Lower leg skin (tissue), 4 donors: Measurements from ENCODE around the gene STAMBPL1. TPM values are rescaled to one million over a fixed set of nuclear protein-coding genes. Genes with fewer than 3 reads are reported as not detected.

Source experiments
- DNase-seq, 2 donors: peaks; one replicate each; pipeline ENCODE4 v3.0.0-alpha.2; 2019; ENCODE audit warnings: low spot score in 2 of 2
- H3K4me3 ChIP-seq: fragments of 200-600 bp; sonication (generic); 2 replicates; pipeline ENCODE4 v1.5.1; 2017; ENCODE audit warnings: mild to moderate bottlenecking, low read depth; ENCODE audit not compliant: poor library complexity, severe bottlenecking
- CTCF ChIP-seq, 3 donors: fragments of 450-650 bp; IDR thresholded peaks; one replicate each; pipeline ENCODE4 v1.5.1; 2016; ENCODE audit warnings: antibody characterized with exemption in 3 of 3, mild to moderate bottlenecking in 3 of 3, moderate library complexity in 2 of 3
- POLR2A ChIP-seq, 2 donors: fragments of 450-650 bp; IDR thresholded peaks; one replicate each; pipeline ENCODE4 v1.6.1; 2016 to 2017; ENCODE audit warnings: antibody characterized with exemption in 2 of 2, mild to moderate bottlenecking in 1 of 2, moderate library complexity in 1 of 2
- WGBS, 2 donors: methylation state at CpG; one replicate each; pipeline ENCODE4 v1.1.5; 2018; 5-methylcytosine and 5-hydroxymethylcytosine counted together
- intact Hi-C: fragments of 100-400 bp; cut with DNase I; formaldehyde crosslinking; loops from one replicate; pipeline ENCODE4 v1.15.0; 2023; ENCODE audit warnings: low total_unique reads
- total RNA-seq, 4 donors: library from RNA; depleted of rRNA; stranded (reverse); fragments of >200 nt; gene quantifications; one replicate each; pipeline ENCODE4 v1.1.0, GENCODE V29; 2016

Gene STAMBPL1
- total RNA-seq, 4 donors from 2014 or later: 6.9 to 16.2 (median 10.9) TPM

DNA sequence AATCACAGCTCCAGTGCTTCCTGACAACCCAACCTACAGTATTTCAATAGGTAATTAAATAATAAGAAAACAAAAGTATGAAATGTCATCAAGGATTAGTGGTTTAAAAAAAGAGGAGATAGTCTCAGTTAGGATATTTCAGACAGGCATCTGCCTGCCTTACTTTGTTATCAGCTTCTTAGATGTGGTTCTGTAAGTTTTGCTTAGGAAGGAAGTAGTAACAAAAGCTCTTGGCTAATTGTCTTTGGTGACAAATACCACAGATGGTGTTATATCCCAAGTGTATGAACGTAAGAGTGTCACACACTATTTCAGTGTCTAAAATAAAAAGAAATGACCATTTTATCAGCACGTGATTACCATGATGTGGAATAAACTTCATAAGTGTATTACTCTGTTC is 82.3 kb downstream of the STAMBPL1 start:
- intact Hi-C loops: no loop called here
- TF ChIP-seq POLR2A (IDR thresholded peaks at IDR 0.05) (no peak), CTCF (IDR thresholded peaks at IDR 0.05) (no peak)
- 70 to 76% methylated on average over 2 of the region's 2 CpGs for WGBS, 2 donors
- no peak overlapping the region for H3K4me3 ChIP-seq
- no peak for DNase-seq

GRCh38 chr10:88963318-88963717 is 83.3 kb downstream of the STAMBPL1 start:
- TF ChIP-seq POLR2A (IDR thresholded peaks at IDR 0.05): no peak
- no peak for TF ChIP-seq CTCF (IDR thresholded peaks at IDR 0.05)
- no peak for DNase-seq
- WGBS, 2 donors: 76 to 80% methylated on average over 2 of the region's 2 CpGs
- intact Hi-C loops: no loop called here
- no peak overlapping the region for H3K4me3 ChIP-seq

DNA sequence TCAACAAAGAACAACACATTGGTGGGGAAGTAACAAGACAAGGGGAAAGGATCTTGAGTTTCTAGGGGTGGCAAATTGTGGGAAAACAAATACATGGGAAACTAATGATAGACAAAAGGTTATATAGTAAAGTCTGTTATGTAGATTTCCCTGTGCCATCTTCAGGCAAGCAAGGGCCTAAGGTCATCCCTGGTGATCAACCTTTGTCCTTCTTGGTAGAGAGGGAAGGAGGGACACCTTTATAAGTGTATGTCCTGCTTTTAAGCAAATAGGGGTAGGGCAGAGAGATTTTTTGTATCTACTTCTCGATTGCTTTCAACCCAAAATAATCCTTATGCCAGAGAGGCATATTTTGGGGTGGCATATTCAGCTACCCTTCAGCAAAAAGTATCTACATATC is 84.3 kb downstream of the STAMBPL1 start:
- intact Hi-C loops: no loop called here
- TF ChIP-seq CTCF (IDR thresholded peaks at IDR 0.05): no peak
- no peak for TF ChIP-seq POLR2A (IDR thresholded peaks at IDR 0.05)
- DNase-seq: no peak
- WGBS, 2 donors: 90 to 93% methylated on average over 1 of the region's 1 CpG
- no peak overlapping the region for H3K4me3 ChIP-seq

- intact Hi-C loops: no loop called here
- WGBS, 2 donors: 50 to 63% methylated on average over 3 of the region's 3 CpGs
- TF ChIP-seq POLR2A (IDR thresholded peaks at IDR 0.05) (no peak), CTCF (IDR thresholded peaks at IDR 0.05) (no peak)
- no peak for DNase-seq
- no peak overlapping the region for H3K4me3 ChIP-seq
These were observed 84.9 kb downstream of the STAMBPL1 start for GRCh38 chr10:88964869-88965415.

- no peak for TF ChIP-seq CTCF (IDR thresholded peaks at IDR 0.05)
- TF ChIP-seq POLR2A (IDR thresholded peaks at IDR 0.05): no peak
- H3K4me3 ChIP-seq: no peak overlapping the region
- DNase-seq: no peak
- WGBS, 2 donors: 38 to 52% methylated on average over 3 of the region's 3 CpGs
- intact Hi-C loops: no loop called here
These were observed 86.8 kb downstream of the STAMBPL1 start for GRCh38 chr10:88966797-88967196.

- H3K4me3 ChIP-seq: no peak overlapping the region
- no peak for TF ChIP-seq POLR2A (IDR thresholded peaks at IDR 0.05)
- TF ChIP-seq CTCF (IDR thresholded peaks at IDR 0.05): no peak
- no peak for DNase-seq
- 38 to 62% methylated on average over 2 of the region's 2 CpGs for WGBS, 2 donors
- intact Hi-C loops: no loop called here
These were observed 88.3 kb downstream of the STAMBPL1 start for GRCh38 chr10:88968391-88968790.
